HG03108 (cell line): ENCODE results near the gene XPR1.
"Not testable (repeated sequence)": the region's sequence is repeated elsewhere in the genome, so short reads cannot be mapped to it uniquely, and the experiment has no call there.

ENCODE experiments used
- ATAC-seq: cut with Tn5 transposase; IDR thresholded peaks from one replicate; pipeline ENCODE4 v1.9.1; 2021; ENCODE audit warnings: moderate library complexity; ENCODE audit not compliant: unreplicated experiment

Gene XPR1

GRCh38 chr1:180642781-180643180, 11.0 kb downstream of the XPR1 start:
- ATAC-seq = no peak

DNA sequence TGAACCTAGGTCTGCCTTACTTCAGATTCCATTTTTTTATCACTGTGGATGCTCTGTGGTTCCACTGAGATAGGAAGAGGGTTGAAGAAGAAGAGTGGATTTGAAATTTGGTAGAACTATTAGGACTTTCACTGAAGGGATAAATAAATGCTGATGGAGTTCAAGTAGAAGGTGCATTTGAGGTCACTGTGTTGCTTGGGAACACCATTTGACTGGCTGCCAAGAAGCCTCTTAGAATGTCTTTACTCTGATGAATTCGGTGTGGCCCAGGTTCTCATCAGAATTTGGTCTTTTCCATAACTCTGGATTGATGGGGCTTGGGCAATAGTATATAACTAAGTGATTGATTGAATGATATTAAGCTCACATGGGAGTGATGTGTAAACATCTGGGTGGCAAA, 11.9 kb downstream of the XPR1 start:
- ATAC-seq = no peak

- no peak for ATAC-seq
Measured at GRCh38 chr1:180644526-180645192, 12.8 kb downstream of the XPR1 start.

DNA sequence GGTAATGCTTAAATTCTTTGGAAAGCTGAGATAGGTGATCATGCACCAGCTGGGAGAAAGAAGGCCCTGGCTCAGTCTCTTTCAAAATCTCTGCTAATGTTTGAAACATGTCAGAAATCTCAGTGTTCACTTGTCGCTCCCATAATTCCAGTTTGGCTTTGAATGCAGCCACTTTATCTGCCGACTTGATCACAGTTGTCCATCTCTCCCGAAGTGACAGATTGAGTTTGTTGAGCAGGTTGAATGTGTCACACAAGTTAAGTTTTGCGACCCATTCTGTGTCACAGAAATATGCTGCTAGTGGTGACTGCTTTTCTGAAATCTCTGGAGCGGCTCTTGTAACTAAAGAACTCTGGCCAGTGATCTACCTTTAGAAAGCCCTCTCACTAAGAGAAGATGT, 13.4 kb downstream of the XPR1 start:
- not testable (repeated sequence) for ATAC-seq

GRCh38 chr1:180646093-180646492, 14.3 kb downstream of the XPR1 start:
- no peak for ATAC-seq

DNA sequence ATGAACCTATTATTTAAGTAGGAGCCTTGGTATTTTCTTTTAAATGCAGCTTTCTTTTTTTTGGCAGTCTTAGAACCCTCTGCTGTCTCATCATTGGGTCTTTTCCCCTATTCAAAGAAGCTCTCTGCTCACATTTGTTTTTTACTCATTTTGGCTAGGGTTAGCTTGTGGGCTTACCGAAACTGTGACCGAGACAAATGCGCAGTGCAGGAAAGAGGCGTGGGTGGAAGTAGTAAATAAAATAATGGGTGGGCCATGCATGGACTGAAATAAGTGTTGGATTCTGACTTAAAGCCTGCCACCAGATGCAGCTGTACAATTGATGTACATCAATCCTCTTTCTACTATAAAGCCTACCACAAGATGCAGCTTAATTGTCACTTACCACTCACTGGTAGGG, 14.7 kb downstream of the XPR1 start:
- no peak for ATAC-seq

GRCh38 chr1:180652792-180653191, 21.0 kb downstream of the XPR1 start:
- ATAC-seq = no peak

GRCh38 chr1:180662709-180663108, 30.9 kb downstream of the XPR1 start:
- no peak for ATAC-seq

DNA sequence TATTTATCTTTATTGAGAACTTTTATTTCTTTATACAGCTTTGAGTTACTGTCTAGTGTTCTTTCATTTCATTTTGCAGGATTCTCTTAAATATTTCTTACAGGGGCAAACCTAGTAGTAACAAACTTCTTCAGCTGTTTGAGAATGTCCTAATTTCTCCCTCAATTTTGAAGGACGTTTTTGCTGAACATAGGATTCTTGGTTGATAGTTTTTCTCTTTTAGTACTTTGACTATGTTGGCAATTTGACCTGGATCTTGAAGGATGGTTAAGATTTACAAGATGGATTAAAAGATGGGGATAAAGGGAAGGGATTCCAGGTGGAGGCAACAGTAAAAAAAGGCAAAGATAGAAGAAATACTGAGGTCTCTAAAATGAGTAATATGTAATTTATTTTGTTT, 38.9 kb downstream of the XPR1 start:
- ATAC-seq = no peak

GRCh38 chr1:180672105-180672504, 40.3 kb downstream of the XPR1 start:
- no peak for ATAC-seq

DNA sequence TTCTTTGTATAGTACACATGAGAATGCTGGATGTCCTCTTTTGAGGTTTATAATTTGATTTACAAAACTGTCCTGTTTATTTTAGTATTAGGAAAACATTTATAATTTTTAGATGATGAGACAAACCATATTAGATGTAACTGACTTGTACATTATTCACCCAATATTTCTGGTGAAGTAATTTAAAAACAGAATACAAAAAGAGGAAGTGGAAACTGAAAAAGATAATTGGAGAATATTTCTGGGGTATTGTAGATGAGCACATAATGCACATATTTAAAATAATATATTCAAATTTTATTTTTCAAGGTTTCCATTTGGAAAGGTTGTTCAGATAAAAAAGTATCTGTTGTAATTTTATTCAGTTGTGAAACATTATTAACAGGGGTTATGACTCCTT, 40.7 kb downstream of the XPR1 start:
- no peak for ATAC-seq

- ATAC-seq = no peak
Measured at GRCh38 chr1:180674603-180675530, 43.0 kb downstream of the XPR1 start.

GRCh38 chr1:180675586-180675985, 43.8 kb downstream of the XPR1 start:
- no peak for ATAC-seq

GRCh38 chr1:180680558-180681144, 48.8 kb downstream of the XPR1 start:
- ATAC-seq = no peak

- ATAC-seq = not testable (repeated sequence)
Measured at GRCh38 chr1:180683117-180683516, 51.3 kb downstream of the XPR1 start.

- ATAC-seq = no peak
Measured at GRCh38 chr1:180691322-180691913, 59.6 kb downstream of the XPR1 start.

GRCh38 chr1:180693564-180694244, 61.9 kb downstream of the XPR1 start:
- ATAC-seq = no peak

DNA sequence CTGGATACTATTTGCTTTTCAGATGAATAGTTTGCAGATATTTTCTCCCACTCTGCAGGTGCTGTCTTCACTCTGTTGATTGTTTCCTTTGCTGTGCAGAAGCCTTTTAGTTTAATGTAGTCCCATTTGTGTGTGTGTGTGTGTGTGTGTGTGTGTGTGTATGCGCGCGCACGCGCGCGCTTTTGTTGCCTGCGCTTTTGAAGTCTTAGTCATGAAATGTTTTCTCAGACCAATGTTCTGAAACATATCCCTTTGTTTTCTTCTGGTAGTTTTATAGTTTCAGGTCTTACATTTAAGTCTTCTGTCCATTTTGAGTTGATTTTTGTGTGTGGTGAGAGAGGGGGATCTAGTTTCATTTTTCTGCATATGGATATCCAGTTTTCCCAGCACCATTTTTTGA, 63.5 kb downstream of the XPR1 start:
- no peak for ATAC-seq

DNA sequence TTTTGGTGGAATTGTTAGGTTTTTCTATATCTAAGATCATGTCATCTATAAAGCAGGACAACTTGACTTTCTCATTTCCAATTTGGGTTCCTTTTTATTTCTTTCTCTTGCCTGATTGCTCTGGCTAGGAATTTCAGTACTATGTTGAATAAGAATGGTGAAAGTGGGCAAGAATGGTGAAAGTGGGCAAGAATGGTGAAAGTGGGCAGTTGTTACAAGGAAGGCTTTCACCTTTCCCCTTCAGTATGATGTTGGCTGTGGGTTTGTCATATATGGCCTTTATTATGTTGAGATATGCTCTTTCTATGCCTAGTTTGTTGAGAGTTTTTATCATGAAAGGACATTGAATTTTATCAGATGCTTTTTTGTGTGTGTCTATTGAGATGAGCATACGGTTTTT, 64.5 kb downstream of the XPR1 start:
- no peak for ATAC-seq

DNA sequence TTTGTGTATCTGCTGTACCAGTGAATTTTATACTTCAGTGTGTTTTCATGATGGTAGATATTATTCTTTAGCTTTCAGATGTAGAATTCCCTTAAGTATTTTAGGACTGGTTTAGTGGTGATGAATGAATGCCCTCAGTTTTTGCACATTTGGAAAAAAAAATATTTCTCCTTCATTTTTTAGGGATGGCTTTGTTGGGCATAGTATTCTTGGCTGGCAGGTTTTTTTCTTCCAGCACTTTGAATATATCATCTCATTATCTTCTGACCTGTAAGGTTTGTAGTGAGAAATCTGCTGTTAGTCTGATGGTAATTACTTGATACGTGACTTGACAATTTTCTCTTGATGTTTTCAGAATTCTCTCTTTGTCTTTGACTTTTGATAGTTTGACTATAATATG, 66.8 kb downstream of the XPR1 start:
- ATAC-seq = no peak

DNA sequence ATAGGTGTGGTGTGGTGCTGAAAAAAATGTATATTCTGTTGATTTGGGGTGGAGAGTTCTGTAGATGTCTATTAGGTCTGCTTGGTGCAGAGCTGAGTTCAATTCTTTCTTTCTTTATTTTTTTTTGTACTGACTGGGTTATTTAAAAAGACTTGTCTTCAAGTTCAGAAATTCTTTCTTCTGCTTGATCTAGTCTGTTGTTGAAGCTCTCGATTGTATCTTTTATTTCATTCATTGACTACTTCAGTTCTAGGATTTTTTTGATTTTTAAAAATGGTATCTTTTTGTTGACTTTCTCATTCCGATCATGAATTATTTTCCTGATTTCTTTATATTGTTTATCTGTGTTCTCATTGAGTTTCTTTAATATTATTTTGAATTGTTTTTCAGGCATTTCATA, 70.6 kb downstream of the XPR1 start:
- not testable (repeated sequence) for ATAC-seq
